Mesenchymal stem cell (in vitro differentiated cells and primary cell): Measurements from ENCODE around the gene GPR31.

Experiments used
- DNase-seq: peaks from one replicate; pipeline ENCODE4 v3.0.0-alpha.2; 2013
- H2AFZ ChIP-seq: one replicate; pipeline ENCODE4 v1.6.1; 2013; ENCODE audit warnings: low read depth, mild to moderate bottlenecking, control low read depth, inconsistent platforms, low read length, moderate library complexity
- H2AK5ac ChIP-seq: 2 replicates; pipeline ENCODE4 v1.6.1; 2013; ENCODE audit warnings: low read length, moderate library complexity, mild to moderate bottlenecking, inconsistent platforms; ENCODE audit not compliant: severe bottlenecking
- H2BK120ac ChIP-seq: one replicate; pipeline ENCODE4 v1.6.1; 2013; ENCODE audit warnings: low read depth, mild to moderate bottlenecking, inconsistent platforms, low read length, moderate library complexity
- H2BK12ac ChIP-seq, 2 experiments: one replicate each; pipeline ENCODE4 v1.6.1; 2013; ENCODE audit warnings: inconsistent platforms in 2 of 2, low read length in 2 of 2, mild to moderate bottlenecking in 2 of 2, moderate library complexity in 2 of 2, control low read depth in 1 of 2
- H2BK15ac ChIP-seq: one replicate; pipeline ENCODE4 v1.6.1; 2013; ENCODE audit warnings: mild to moderate bottlenecking, low read depth, inconsistent platforms; ENCODE audit not compliant: poor library complexity, severe bottlenecking
- H2BK5ac ChIP-seq: 2 replicates; pipeline ENCODE4 v1.6.1; 2013; ENCODE audit warnings: low read depth, mild to moderate bottlenecking, low read length, control low read depth, inconsistent platforms; ENCODE audit not compliant: poor library complexity, severe bottlenecking
- H3K14ac ChIP-seq, 2 experiments: one replicate each; pipeline ENCODE4 v1.6.1; 2013; ENCODE audit warnings: inconsistent platforms in 2 of 2, low read length in 2 of 2, control low read depth in 1 of 2, mild to moderate bottlenecking in 1 of 2, moderate library complexity in 1 of 2
- H3K18ac ChIP-seq, 2 experiments: one replicate each; pipeline ENCODE4 v1.6.1; 2013; ENCODE audit warnings: inconsistent platforms in 2 of 2, low read length in 2 of 2, control low read depth in 1 of 2, low read depth in 1 of 2, mild to moderate bottlenecking in 1 of 2
- H3K23ac ChIP-seq, 2 experiments: one replicate each; pipeline ENCODE4 v1.6.1; 2013; ENCODE audit warnings: inconsistent platforms in 2 of 2, low read length in 2 of 2, mild to moderate bottlenecking in 2 of 2, moderate library complexity in 2 of 2, control low read depth in 1 of 2
- H3K27ac ChIP-seq: 2 replicates; pipeline ENCODE4 v1.5.1; 2013; ENCODE audit warnings: mild to moderate bottlenecking, moderate library complexity, low read length, control low read depth, inconsistent platforms; ENCODE audit not compliant: poor library complexity, severe bottlenecking
- H3K27me3 ChIP-seq, 2 experiments: 2 replicates each; pipeline versions ENCODE4 v1.6.1 to v1.7.0; 2013; ENCODE audit warnings: low read length in 2 of 2, mild to moderate bottlenecking in 2 of 2, moderate library complexity in 2 of 2, control low read depth in 1 of 2, inconsistent platforms in 1 of 2; ENCODE audit not compliant: control insufficient read depth in 1 of 2, insufficient read depth in 1 of 2
- H3K36me3 ChIP-seq, 2 experiments: 2 replicates each; pipeline versions ENCODE4 v1.6.1 to v1.7.0; 2013; ENCODE audit warnings: low read length in 2 of 2, control low read depth in 1 of 2, inconsistent platforms in 1 of 2, low read depth in 1 of 2, mild to moderate bottlenecking in 1 of 2; ENCODE audit not compliant: insufficient read depth in 2 of 2, control insufficient read depth in 1 of 2
- H3K4ac ChIP-seq, 2 experiments: one replicate each; pipeline ENCODE4 v1.6.1; 2013; ENCODE audit warnings: inconsistent platforms in 2 of 2, low read length in 2 of 2, mild to moderate bottlenecking in 2 of 2, moderate library complexity in 2 of 2, control low read depth in 1 of 2, low read depth in 1 of 2
- H3K4me1 ChIP-seq: 2 replicates; pipeline ENCODE4 v1.6.1; 2013; ENCODE audit warnings: low read depth, low read length, control low read depth; ENCODE audit not compliant: control insufficient read depth, insufficient read depth
- H3K4me2 ChIP-seq: 2 replicates; pipeline ENCODE4 v1.6.1; 2013; ENCODE audit warnings: low read length, mild to moderate bottlenecking, inconsistent platforms; ENCODE audit not compliant: poor library complexity, severe bottlenecking
- H3K4me3 ChIP-seq, 2 experiments: 2 replicates each; pipeline versions ENCODE4 v1.5.1 to v1.7.0; 2013; ENCODE audit warnings: low read length in 2 of 2, mild to moderate bottlenecking in 2 of 2, control low read depth in 1 of 2, low read depth in 1 of 2; ENCODE audit not compliant: insufficient read depth in 1 of 2
- H3K79me1 ChIP-seq: replicated peaks from 2 replicates; pipeline ENCODE4 v1.6.1; 2013; ENCODE audit warnings: mild to moderate bottlenecking, control low read depth, low read length, inconsistent platforms; ENCODE audit not compliant: poor library complexity, severe bottlenecking
- H3K9ac ChIP-seq: 2 replicates; pipeline ENCODE4 v1.7.0; 2013; ENCODE audit warnings: mild to moderate bottlenecking, low read length, moderate library complexity
- H3K9me3 ChIP-seq: 2 replicates; pipeline ENCODE4 v1.7.0; 2013; ENCODE audit warnings: mild to moderate bottlenecking, low read length; ENCODE audit not compliant: control insufficient read depth
- H4K8ac ChIP-seq: one replicate; pipeline ENCODE4 v1.6.1; 2013; ENCODE audit warnings: inconsistent platforms, mild to moderate bottlenecking, low read length, moderate library complexity
- H4K91ac ChIP-seq: one replicate; pipeline ENCODE4 v1.6.1; 2013; ENCODE audit warnings: mild to moderate bottlenecking, low read length, inconsistent platforms
- WGBS: methylation state at CpG from one replicate; pipeline ENCODE4 v1.1.7; 2013; ENCODE audit warnings: mixed read lengths; 5-methylcytosine and 5-hydroxymethylcytosine counted together

The GPR31 gene

DNA sequence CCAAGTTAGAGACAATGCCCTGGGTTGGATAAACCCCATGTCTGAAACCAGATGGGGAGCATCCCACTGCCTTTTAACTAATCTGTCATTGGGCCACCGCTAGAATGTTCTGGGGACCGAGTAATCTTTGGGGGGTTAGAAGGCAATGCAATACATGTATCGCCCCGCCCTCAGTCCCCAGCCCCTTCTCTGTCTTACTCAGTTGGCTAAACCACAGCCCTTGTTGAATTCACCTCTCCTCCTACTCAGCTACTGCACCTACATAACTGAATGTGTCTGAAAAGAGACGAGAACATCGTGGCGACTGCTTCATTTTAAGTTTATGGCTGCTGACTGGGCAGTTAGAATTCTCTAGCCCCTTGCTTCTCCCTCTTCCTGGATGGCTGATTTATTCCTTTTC, 50.0 kb downstream of the GPR31 start:
- Histone ChIP-seq H3K4me2 (no peak overlapping the region), H2BK12ac (no peak overlapping the region), H4K91ac (no peak overlapping the region), H2AK5ac (no peak overlapping the region), H2BK5ac (no peak overlapping the region), H3K27ac (no peak overlapping the region), H2BK120ac (no peak overlapping the region), H3K9ac (no peak overlapping the region), H2AFZ (no peak overlapping the region), H3K27me3 (peaks cover 0 to 3% of the 10 kb centered on the region in 2 experiments), H3K36me3 (no peaks in the 10 kb centered on the region), H3K79me1 (no peaks in the 10 kb centered on the region), H3K18ac (no peak overlapping the region), H3K23ac (no peak overlapping the region), H3K4me1 (no peaks in the 10 kb centered on the region), H3K9me3 (peaks cover 3% of the 10 kb centered on the region), H3K4ac (no peak overlapping the region), H4K8ac (no peak overlapping the region), H2BK15ac (no peak overlapping the region), H3K14ac (no peak overlapping the region), H3K4me3 (no peak overlapping the region)
- 80% methylated on average over 7 of the region's 7 CpGs for whole genome bisulfite sequencing
- no peak for DNase-seq

DNA sequence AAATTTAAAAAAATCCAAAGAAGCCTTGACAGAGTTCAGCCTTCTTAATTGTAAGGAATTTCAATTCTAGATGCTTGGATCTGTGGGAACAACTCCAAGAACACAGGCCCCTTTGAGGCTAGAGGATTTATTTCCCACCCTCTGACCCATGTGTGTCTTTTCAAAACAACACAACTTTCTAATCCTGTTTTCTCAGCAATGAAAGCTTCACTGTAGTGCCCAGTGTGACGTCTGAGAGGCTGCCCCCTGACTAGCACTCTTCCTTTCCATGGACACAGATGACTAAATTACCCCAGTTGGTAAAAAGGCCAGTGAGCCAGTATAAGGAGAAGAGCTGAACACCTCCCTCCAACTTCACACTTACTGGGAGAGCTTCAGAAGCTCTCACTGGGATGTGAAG, 51.4 kb downstream of the GPR31 start:
- Histone ChIP-seq H2BK12ac (no peak overlapping the region), H3K27ac (no peak overlapping the region), H3K4ac (no peak overlapping the region), H2AK5ac (no peak overlapping the region), H2AFZ (no peak overlapping the region), H3K9me3 (peaks cover 3% of the 10 kb centered on the region), H4K8ac (no peak overlapping the region), H3K4me2 (no peak overlapping the region), H3K27me3 (no peaks in the 10 kb centered on the region), H3K79me1 (no peaks in the 10 kb centered on the region), H4K91ac (no peak overlapping the region), H3K36me3 (no peaks in the 10 kb centered on the region), H2BK15ac (no peak overlapping the region), H3K14ac (no peak overlapping the region), H3K4me3 (no peak overlapping the region), H3K4me1 (no peaks in the 10 kb centered on the region), H3K9ac (no peak overlapping the region), H2BK120ac (no peak overlapping the region), H3K23ac (no peak overlapping the region), H2BK5ac (no peak overlapping the region), H3K18ac (no peak overlapping the region)
- WGBS, result 36% methylated on average over 1 of the region's 1 CpG
- no peak for DNase-seq
